MCF 10A (cell line): ENCODE data around the gene AMN1. TPM values are rescaled to one million over a fixed set of nuclear protein-coding genes. Genes with fewer than 3 reads are reported as not detected.

ENCODE experiments used
- BruUV-seq: library from RNA; stranded (reverse); fragments of 400-500 nt; replicated peaks from 2 replicates; lab custom pipeline; 2021; lab: Mats Ljungman, UMichigan
- CTCF ChIA-PET: fragments of 300-600 bp; sonication (Branson Sonifier 250); formaldehyde crosslinking; extraction: SDS; loops from one replicate; lab custom pipeline; 2021; ENCODE audit warnings: antibody characterized with exemption, inconsistent platforms; lab: Yijun Ruan, JAX
- POLR2A ChIA-PET: fragments of 300-600, 350-650 bp; sonication (Branson Sonifier 250); formaldehyde crosslinking; extraction: SDS; loops from one replicate; lab custom pipeline; 2020; ENCODE audit warnings: antibody characterized with exemption, inconsistent platforms; lab: Yijun Ruan, JAX
- DNase-seq: peaks from one replicate; pipeline ENCODE4 v3.0.0-alpha.2; 2018; ENCODE audit not compliant: unreplicated experiment
- H3K27ac Mint-ChIP-seq: one replicate; pipeline ENCODE4 v1.8.0; 2022; ENCODE audit warnings: mild to moderate bottlenecking, low read depth, mixed read lengths; ENCODE audit not compliant: unreplicated experiment
- H3K27me3 Mint-ChIP-seq: one replicate; pipeline ENCODE4 v1.8.0; 2022; ENCODE audit warnings: mixed read lengths; ENCODE audit not compliant: insufficient read depth, unreplicated experiment
- H3K36me3 Mint-ChIP-seq: one replicate; pipeline ENCODE4 v1.8.0; 2022; ENCODE audit warnings: mild to moderate bottlenecking, moderate library complexity, mixed read lengths; ENCODE audit not compliant: insufficient read depth, unreplicated experiment
- H3K4me1 Mint-ChIP-seq: one replicate; pipeline ENCODE4 v1.8.0; 2022; ENCODE audit warnings: mixed read lengths; ENCODE audit not compliant: insufficient read depth, unreplicated experiment
- H3K4me3 Mint-ChIP-seq: one replicate; pipeline ENCODE4 v1.8.0; 2022; ENCODE audit warnings: mild to moderate bottlenecking, moderate library complexity, mixed read lengths; ENCODE audit not compliant: unreplicated experiment
- H3K9me3 Mint-ChIP-seq: one replicate; pipeline ENCODE4 v1.8.0; 2022; ENCODE audit warnings: mixed read lengths; ENCODE audit not compliant: unreplicated experiment
- intact Hi-C: fragments of 100-400 bp; cut with micrococcal nuclease; formaldehyde crosslinking; loops from 2 replicates; pipeline ENCODE4 v1.14.1; 2022
- total RNA-seq: library from RNA; stranded (reverse); gene quantifications from 2 replicates; pipeline ENCODE4 v1.2.3, GENCODE V29; 2022
- TF ChIP-seq, protein P1 (sequence below): fragments of 200-600 bp; IDR thresholded peaks from one replicate; pipeline ENCODE4 v1.8.0; 2022; ENCODE audit warnings: antibody characterized with exemption, mild to moderate bottlenecking; ENCODE audit not compliant: unreplicated experiment

AMN1 gene
- total RNA-seq, 1 experiment from 2014 or later: 3.0 TPM

DNA sequence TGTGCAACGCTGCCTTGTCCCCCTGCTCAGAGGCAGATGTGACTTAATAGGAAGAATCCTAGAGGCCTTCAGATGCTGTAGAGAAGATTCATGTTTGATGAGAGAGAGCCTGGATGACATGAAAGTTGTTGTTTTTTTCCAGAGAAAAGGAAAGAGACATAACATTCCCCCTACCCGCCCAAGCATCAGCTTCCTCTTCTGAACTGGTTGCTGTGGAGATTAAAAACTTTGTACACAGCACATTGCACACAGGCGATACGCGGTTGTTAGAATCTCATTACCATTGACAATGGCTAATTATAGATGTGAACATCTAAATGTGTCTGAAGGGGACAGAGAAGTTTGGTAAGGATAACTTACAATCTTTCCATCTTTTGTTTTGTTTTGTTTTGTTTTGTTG, 82.9 kb downstream of the AMN1 start:
- Mint-ChIP-seq H3K36me3 (no peaks in the 10 kb centered on the region), H3K4me1 (peaks cover 10% of the 10 kb centered on the region), H3K4me3 (no peak overlapping the region), H3K27ac (no peak overlapping the region), H3K9me3 (no peaks in the 10 kb centered on the region), H3K27me3 (no peaks in the 10 kb centered on the region)
- intact Hi-C loops: no loop called here
- BruUV-seq: no TSS peak
- ChIA-PET CTCF (interaction anchor here (0.7 to 3.6 kb wide), 6 partner anchors 10 to 413 kb away, joined by 3 to 19 read pairs (median 4); no protein-coding TSS in a partner anchor), POLR2A (interaction anchor here (0.5 to 1.0 kb wide), 4 partner anchors 132 to 389 kb away, joined by 3 to 4 read pairs (median 3); no protein-coding TSS in a partner anchor)
- TF ChIP-seq, protein P1, sequence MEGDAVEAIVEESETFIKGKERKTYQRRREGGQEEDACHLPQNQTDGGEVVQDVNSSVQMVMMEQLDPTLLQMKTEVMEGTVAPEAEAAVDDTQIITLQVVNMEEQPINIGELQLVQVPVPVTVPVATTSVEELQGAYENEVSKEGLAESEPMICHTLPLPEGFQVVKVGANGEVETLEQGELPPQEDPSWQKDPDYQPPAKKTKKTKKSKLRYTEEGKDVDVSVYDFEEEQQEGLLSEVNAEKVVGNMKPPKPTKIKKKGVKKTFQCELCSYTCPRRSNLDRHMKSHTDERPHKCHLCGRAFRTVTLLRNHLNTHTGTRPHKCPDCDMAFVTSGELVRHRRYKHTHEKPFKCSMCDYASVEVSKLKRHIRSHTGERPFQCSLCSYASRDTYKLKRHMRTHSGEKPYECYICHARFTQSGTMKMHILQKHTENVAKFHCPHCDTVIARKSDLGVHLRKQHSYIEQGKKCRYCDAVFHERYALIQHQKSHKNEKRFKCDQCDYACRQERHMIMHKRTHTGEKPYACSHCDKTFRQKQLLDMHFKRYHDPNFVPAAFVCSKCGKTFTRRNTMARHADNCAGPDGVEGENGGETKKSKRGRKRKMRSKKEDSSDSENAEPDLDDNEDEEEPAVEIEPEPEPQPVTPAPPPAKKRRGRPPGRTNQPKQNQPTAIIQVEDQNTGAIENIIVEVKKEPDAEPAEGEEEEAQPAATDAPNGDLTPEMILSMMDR: no peak
- no peak for DNase-seq

GRCh38 chr12:31644536-31644935, 84.3 kb downstream of the AMN1 start:
- no peaks in the 10 kb centered on the region for H3K9me3 Mint-ChIP-seq
- no peaks in the 10 kb centered on the region for H3K27me3 Mint-ChIP-seq
- H3K27ac Mint-ChIP-seq: no peak overlapping the region
- intact Hi-C loops: no loop called here
- H3K36me3 Mint-ChIP-seq: no peaks in the 10 kb centered on the region
- peak; percentile 22 for DNase-seq
- ChIA-PET POLR2A (interaction anchor here (0.9 to 1.0 kb wide), 2 partner anchors 70 to 72 kb away, joined by 3 read pairs; no protein-coding TSS in a partner anchor), CTCF (interaction anchor here (0.8 to 3.6 kb wide), 2 partner anchors 241 to 334 kb away, joined by 4 to 19 read pairs; no protein-coding TSS in a partner anchor)
- H3K4me3 Mint-ChIP-seq: no peak overlapping the region
- TF ChIP-seq, protein P1: no peak
- H3K4me1 Mint-ChIP-seq: peaks cover 10% of the 10 kb centered on the region
- BruUV-seq: no TSS peak

GRCh38 chr12:31641509-31642090, 87.2 kb downstream of the AMN1 start:
- POLR2A ChIA-PET: no interaction called here
- no peak for DNase-seq
- Mint-ChIP-seq H3K4me1 (peaks cover 8% of the 10 kb centered on the region), H3K27ac (no peak overlapping the region), H3K36me3 (no peaks in the 10 kb centered on the region), H3K9me3 (no peaks in the 10 kb centered on the region), H3K27me3 (no peaks in the 10 kb centered on the region), H3K4me3 (no peak overlapping the region)
- CTCF ChIA-PET: interaction anchor here (0.6 to 3.8 kb wide), 4 partner anchors 9 to 50 kb away, joined by 3 to 11 read pairs (median 4); no protein-coding TSS in a partner anchor
- BruUV-seq: no TSS peak
- intact Hi-C loops: no loop called here
- TF ChIP-seq, protein P1: no peak

GRCh38 chr12:31634620-31635019, 94.2 kb downstream of the AMN1 start:
- POLR2A ChIA-PET: no interaction called here
- no peak for DNase-seq
- H3K27me3 Mint-ChIP-seq: no peaks in the 10 kb centered on the region
- H3K27ac Mint-ChIP-seq: no peak overlapping the region
- TF ChIP-seq, protein P1: no peak
- CTCF ChIA-PET: interaction anchor here (0.6 to 3.0 kb wide), 4 partner anchors 153 to 1786 kb away, joined by 3 to 43 read pairs (median 4); no protein-coding TSS in a partner anchor
- peaks cover 5% of the 10 kb centered on the region for H3K36me3 Mint-ChIP-seq
- peaks cover 7% of the 10 kb centered on the region for H3K4me1 Mint-ChIP-seq
- H3K4me3 Mint-ChIP-seq: no peak overlapping the region
- BruUV-seq: no TSS peak
- H3K9me3 Mint-ChIP-seq: no peaks in the 10 kb centered on the region
- intact Hi-C loops: no loop called here
